Measurements from ENCODE around the gene COG5. TPM values are rescaled to one million over a fixed set of nuclear protein-coding genes. Genes with fewer than 3 reads are reported as not detected.

The COG5 gene
- total and polyA plus RNA-seq, 10 of the 15 experiments (the other 5 are each of a cell fraction or from before 2014, with no cell fraction given): 5.5 to 27.9 (median 15.6) TPM

GRCh38 chr7:107563081-107563774, 492 bp downstream of the COG5 start:
- no peak for DNase-seq (ENCODE audit: low read depth, low spot score)
- SMC1A ChIA-PET (ENCODE audit: uncharacterized antibody, unreplicated experiment): no interaction called here
- intact Hi-C loops (cut with micrococcal nuclease; ENCODE audit: unreplicated experiment): no loop called here
- peaks cover 17% of the 10 kb centered on the region for H3K79me2 ChIP-seq (ENCODE audit: control insufficient read depth, insufficient read depth, low read length)
- no peaks in the 10 kb centered on the region for H3K36me3 ChIP-seq (ENCODE audit: control insufficient read depth in 2 of 2, insufficient read depth in 2 of 2, low read length in 1 of 2)
- no peaks in the 10 kb centered on the region for H3K4me1 ChIP-seq (ENCODE audit: control insufficient read depth, insufficient read depth, low read length)
- CTCF ChIA-PET: no interaction called here
- POLR2A ChIA-PET: interaction anchor here (0.5 to 1.3 kb wide), 5 partner anchors 9 to 180 kb away, joined by 3 to 7 read pairs (median 3); no protein-coding TSS in a partner anchor
- in situ Hi-C loops (cut with MboI): no loop called here
- peak overlapping the region; percentile 54 for H3K27ac ChIP-seq (ENCODE audit: control insufficient read depth, insufficient read depth)
- H3K4me2 ChIP-seq (ENCODE audit: control insufficient read depth, insufficient read depth): peak overlapping the region; percentile 96
- peak overlapping the region; percentile 72 for H3K9ac ChIP-seq (ENCODE audit: control insufficient read depth, insufficient read depth, low read length)
- no peak for FAIRE-seq
- no peaks in the 10 kb centered on the region for H3K27me3 ChIP-seq (replicated peaks in 1 of 2; ENCODE audit: control insufficient read depth in 2 of 2, insufficient read depth in 2 of 2, low read length in 1 of 2)
- H3K9me3 ChIP-seq (replicated peaks; ENCODE audit: control insufficient read depth, insufficient read depth, low read length): no peaks in the 10 kb centered on the region
- peak overlapping the region; percentile 99 for H2AFZ ChIP-seq (ENCODE audit: control insufficient read depth, low read depth, low read length)
- WGBS (ENCODE audit: insufficient coverage, insufficient replicate concordance, low lambda C conversion rate, missing lambda C conversion rate): 6% methylated on average over 20 of the region's 21 CpGs
- RAD21 ChIA-PET (ENCODE audit: unreplicated experiment): interaction anchor here (0.5 kb wide), 1 partner anchor 413 kb away, joined by 3 read pairs; no protein-coding TSS in a partner anchor
- peak; percentile 74 for ATAC-seq
- no peaks in the 10 kb centered on the region for H4K20me1 ChIP-seq (ENCODE audit: control insufficient read depth, insufficient read depth)
- peak overlapping the region; percentile 83 for H3K4me3 ChIP-seq
- TF ChIP-seq RELB (IDR thresholded peaks at IDR 0.05; ENCODE audit: low read depth) (peak; percentile 82), FOXM1 (IDR thresholded peaks at IDR 0.05; ENCODE audit: low read depth, low read length) (no peak), POLR2AphosphoS2 (IDR thresholded peaks at IDR 0.05; ENCODE audit: low read depth, low read length) (no peak), POU2F2 (IDR thresholded peaks at IDR 0.05; ENCODE audit: borderline replicate concordance, low read depth, low read length) (no peak), BMI1 (IDR thresholded peaks at IDR 0.05; ENCODE audit: borderline replicate concordance) (no peak), MYB (IDR thresholded peaks at IDR 0.05; ENCODE audit: borderline replicate concordance, low read depth, low read length) (no peak), SPI1 (IDR thresholded peaks at IDR 0.05; ENCODE audit: borderline replicate concordance, insufficient read depth, low read depth, low read length) (0 out of 2 replicates have a peak, but pooled peaks have one; percentile 12), ATF7 (IDR thresholded peaks at IDR 0.05; ENCODE audit: low read depth) (no peak), ATF3 (IDR thresholded peaks at IDR 0.05; ENCODE audit: borderline replicate concordance, extremely low read depth, low read depth, low read length) (no peak), CBFB (IDR thresholded peaks at IDR 0.05; ENCODE audit: low read depth) (no peak), SIX5 (IDR thresholded peaks at IDR 0.05; ENCODE audit: low read depth, low read length, severe bottlenecking) (no peak), USF1 (IDR thresholded peaks at IDR 0.05; ENCODE audit: borderline replicate concordance, extremely low read length, insufficient read depth, low read depth, low read length) (no peak), EGR1 (IDR thresholded peaks at IDR 0.05; ENCODE audit: borderline replicate concordance in 1 of 2, low read depth in 2 of 2, low read length in 2 of 2) (no peak), TBL1XR1 (IDR thresholded peaks at IDR 0.05; ENCODE audit: low read depth, low read length) (no peak), HDAC2 (IDR thresholded peaks at IDR 0.05) (no peak)
- BruUV-seq (replicated peaks): no TSS peak
